MCF 10A (cell line): ENCODE results near the gene LDLRAD4. TPM values are rescaled to one million over a fixed set of nuclear protein-coding genes. Genes with fewer than 3 reads are reported as not detected.

ENCODE experiments used
- BruUV-seq: library from RNA; stranded (reverse); fragments of 400-500 nt; replicated peaks from 2 replicates; lab custom pipeline; 2021; lab: Mats Ljungman, UMichigan
- CTCF ChIA-PET: fragments of 300-600 bp; sonication (Branson Sonifier 250); formaldehyde crosslinking; extraction: SDS; loops from one replicate; lab custom pipeline; 2021; ENCODE audit warnings: antibody characterized with exemption, inconsistent platforms; lab: Yijun Ruan, JAX
- POLR2A ChIA-PET: fragments of 300-600, 350-650 bp; sonication (Branson Sonifier 250); formaldehyde crosslinking; extraction: SDS; loops from one replicate; lab custom pipeline; 2020; ENCODE audit warnings: antibody characterized with exemption, inconsistent platforms; lab: Yijun Ruan, JAX
- DNase-seq: peaks from one replicate; pipeline ENCODE4 v3.0.0-alpha.2; 2018; ENCODE audit not compliant: unreplicated experiment
- H3K27ac Mint-ChIP-seq: one replicate; pipeline ENCODE4 v1.8.0; 2022; ENCODE audit warnings: mild to moderate bottlenecking, low read depth, mixed read lengths; ENCODE audit not compliant: unreplicated experiment
- H3K27me3 Mint-ChIP-seq: one replicate; pipeline ENCODE4 v1.8.0; 2022; ENCODE audit warnings: mixed read lengths; ENCODE audit not compliant: insufficient read depth, unreplicated experiment
- H3K36me3 Mint-ChIP-seq: one replicate; pipeline ENCODE4 v1.8.0; 2022; ENCODE audit warnings: mild to moderate bottlenecking, moderate library complexity, mixed read lengths; ENCODE audit not compliant: insufficient read depth, unreplicated experiment
- H3K4me1 Mint-ChIP-seq: one replicate; pipeline ENCODE4 v1.8.0; 2022; ENCODE audit warnings: mixed read lengths; ENCODE audit not compliant: insufficient read depth, unreplicated experiment
- H3K4me3 Mint-ChIP-seq: one replicate; pipeline ENCODE4 v1.8.0; 2022; ENCODE audit warnings: mild to moderate bottlenecking, moderate library complexity, mixed read lengths; ENCODE audit not compliant: unreplicated experiment
- H3K9me3 Mint-ChIP-seq: one replicate; pipeline ENCODE4 v1.8.0; 2022; ENCODE audit warnings: mixed read lengths; ENCODE audit not compliant: unreplicated experiment
- intact Hi-C: fragments of 100-400 bp; cut with micrococcal nuclease; formaldehyde crosslinking; loops from 2 replicates; pipeline ENCODE4 v1.14.1; 2022
- total RNA-seq: library from RNA; stranded (reverse); gene quantifications from 2 replicates; pipeline ENCODE4 v1.2.3, GENCODE V29; 2022
- TF ChIP-seq, protein P1 (sequence below): fragments of 200-600 bp; IDR thresholded peaks from one replicate; pipeline ENCODE4 v1.8.0; 2022; ENCODE audit warnings: antibody characterized with exemption, mild to moderate bottlenecking; ENCODE audit not compliant: unreplicated experiment

LDLRAD4 gene
- total RNA-seq, 1 experiment from 2014 or later = not detected

GRCh38 chr18:13545955-13546354 lies 327.4 kb downstream of the LDLRAD4 start:
- Mint-ChIP-seq H3K36me3 (no peaks in the 10 kb centered on the region), H3K27me3 (no peaks in the 10 kb centered on the region), H3K9me3 (no peaks in the 10 kb centered on the region), H3K4me1 (no peaks in the 10 kb centered on the region), H3K27ac (no peak overlapping the region), H3K4me3 (no peak overlapping the region)
- no peak for DNase-seq
- CTCF ChIA-PET = interaction anchor here (4.4 kb wide), 1 partner anchor 13 kb away, joined by 23 read pairs; no protein-coding TSS in a partner anchor
- intact Hi-C loops = no loop called here
- POLR2A ChIA-PET = no interaction called here
- TF ChIP-seq, protein P1, sequence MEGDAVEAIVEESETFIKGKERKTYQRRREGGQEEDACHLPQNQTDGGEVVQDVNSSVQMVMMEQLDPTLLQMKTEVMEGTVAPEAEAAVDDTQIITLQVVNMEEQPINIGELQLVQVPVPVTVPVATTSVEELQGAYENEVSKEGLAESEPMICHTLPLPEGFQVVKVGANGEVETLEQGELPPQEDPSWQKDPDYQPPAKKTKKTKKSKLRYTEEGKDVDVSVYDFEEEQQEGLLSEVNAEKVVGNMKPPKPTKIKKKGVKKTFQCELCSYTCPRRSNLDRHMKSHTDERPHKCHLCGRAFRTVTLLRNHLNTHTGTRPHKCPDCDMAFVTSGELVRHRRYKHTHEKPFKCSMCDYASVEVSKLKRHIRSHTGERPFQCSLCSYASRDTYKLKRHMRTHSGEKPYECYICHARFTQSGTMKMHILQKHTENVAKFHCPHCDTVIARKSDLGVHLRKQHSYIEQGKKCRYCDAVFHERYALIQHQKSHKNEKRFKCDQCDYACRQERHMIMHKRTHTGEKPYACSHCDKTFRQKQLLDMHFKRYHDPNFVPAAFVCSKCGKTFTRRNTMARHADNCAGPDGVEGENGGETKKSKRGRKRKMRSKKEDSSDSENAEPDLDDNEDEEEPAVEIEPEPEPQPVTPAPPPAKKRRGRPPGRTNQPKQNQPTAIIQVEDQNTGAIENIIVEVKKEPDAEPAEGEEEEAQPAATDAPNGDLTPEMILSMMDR = no peak
- BruUV-seq = no TSS peak

DNA sequence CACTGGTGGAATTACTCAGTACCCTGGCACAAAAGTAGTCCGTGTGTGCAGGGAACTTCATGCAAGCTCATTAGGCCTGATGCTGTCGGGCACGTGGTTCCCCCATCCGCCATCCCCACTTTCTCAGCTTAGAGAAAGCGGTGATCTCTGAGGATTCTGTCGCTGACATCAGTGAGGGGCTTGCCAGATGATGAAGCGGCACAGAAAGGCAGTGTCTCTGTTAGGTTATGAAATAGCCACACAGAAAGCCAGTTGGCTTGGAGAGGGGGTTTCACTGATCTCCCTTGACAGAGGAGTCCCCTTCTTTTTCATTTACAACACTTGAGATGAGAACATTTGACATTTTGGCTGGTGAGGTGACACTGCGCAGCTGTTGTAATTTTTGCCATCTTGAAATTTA lies 328.1 kb downstream of the LDLRAD4 start:
- intact Hi-C loops = no loop called here
- CTCF ChIA-PET = interaction anchor here (0.5 to 4.4 kb wide), 2 partner anchors 12 to 274 kb away, joined by 4 to 23 read pairs; no protein-coding TSS in a partner anchor
- DNase-seq = no peak
- H3K9me3 Mint-ChIP-seq = no peaks in the 10 kb centered on the region
- no peaks in the 10 kb centered on the region for H3K4me1 Mint-ChIP-seq
- TF ChIP-seq, protein P1 = no peak
- POLR2A ChIA-PET = no interaction called here
- H3K4me3 Mint-ChIP-seq = no peak overlapping the region
- BruUV-seq = no TSS peak
- no peaks in the 10 kb centered on the region for H3K27me3 Mint-ChIP-seq
- H3K27ac Mint-ChIP-seq = no peak overlapping the region
- H3K36me3 Mint-ChIP-seq = no peaks in the 10 kb centered on the region

- H3K4me1 Mint-ChIP-seq = no peaks in the 10 kb centered on the region
- no peaks in the 10 kb centered on the region for H3K36me3 Mint-ChIP-seq
- POLR2A ChIA-PET = interaction anchor here (0.7 kb wide), 1 partner anchor 154 kb away, joined by 3 read pairs; no protein-coding TSS in a partner anchor
- TF ChIP-seq, protein P1 = no peak
- no peak for DNase-seq
- CTCF ChIA-PET = interaction anchor here (0.5 to 4.4 kb wide), 3 partner anchors 11 to 273 kb away, joined by 3 to 23 read pairs (median 4); no protein-coding TSS in a partner anchor
- intact Hi-C loops = no loop called here
- H3K9me3 Mint-ChIP-seq = no peaks in the 10 kb centered on the region
- BruUV-seq = no TSS peak
- H3K4me3 Mint-ChIP-seq = no peak overlapping the region
- no peaks in the 10 kb centered on the region for H3K27me3 Mint-ChIP-seq
- no peak overlapping the region for H3K27ac Mint-ChIP-seq
Measured at GRCh38 chr18:13547347-13547746, 328.8 kb downstream of the LDLRAD4 start.

DNA sequence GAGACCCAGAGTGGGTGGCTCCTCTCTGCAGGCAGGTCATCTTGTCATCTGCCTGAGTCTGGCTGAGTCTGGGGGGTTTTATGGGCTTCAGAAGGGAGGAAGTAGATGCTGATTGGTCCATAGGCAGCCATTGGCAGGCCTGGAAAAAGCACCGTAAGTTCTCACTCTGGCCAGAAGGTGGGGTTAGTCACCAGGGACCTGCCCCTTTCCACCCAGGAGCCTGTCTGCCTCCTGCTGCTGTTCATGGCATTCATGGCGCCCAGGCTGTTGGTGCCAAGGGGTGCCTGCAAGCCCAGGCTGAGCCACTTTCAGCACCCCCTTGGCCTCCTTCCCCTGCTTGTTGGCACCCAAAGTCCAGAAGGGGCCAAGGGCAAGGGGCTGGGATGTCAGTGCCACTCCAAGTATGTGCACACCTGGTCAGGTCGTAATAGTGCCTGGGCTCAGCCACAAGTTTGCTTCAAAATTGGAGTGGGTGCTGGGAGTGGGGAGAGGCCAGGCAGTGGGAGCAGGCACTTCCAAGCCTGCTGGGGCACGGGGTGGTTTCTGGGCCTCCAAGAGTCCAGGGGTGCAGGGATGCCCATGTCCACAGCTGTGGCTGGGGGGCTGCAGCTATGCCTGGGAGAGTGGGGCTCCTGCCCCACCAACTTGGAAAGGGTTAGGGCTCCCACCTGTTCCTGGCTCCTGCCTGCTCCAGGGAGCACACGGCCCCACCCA lies 329.7 kb downstream of the LDLRAD4 start:
- H3K4me1 Mint-ChIP-seq = no peaks in the 10 kb centered on the region
- no peak for DNase-seq
- TF ChIP-seq, protein P1 = no peak
- no peaks in the 10 kb centered on the region for H3K9me3 Mint-ChIP-seq
- no peak overlapping the region for H3K27ac Mint-ChIP-seq
- intact Hi-C loops = no loop called here
- CTCF ChIA-PET = interaction anchor here (0.6 to 4.4 kb wide), 4 partner anchors 10 to 313 kb away, joined by 3 to 23 read pairs (median 4); no protein-coding TSS in a partner anchor
- H3K4me3 Mint-ChIP-seq = no peak overlapping the region
- peaks cover 3% of the 10 kb centered on the region for H3K27me3 Mint-ChIP-seq
- BruUV-seq = no TSS peak
- no peaks in the 10 kb centered on the region for H3K36me3 Mint-ChIP-seq
- POLR2A ChIA-PET = no interaction called here
